ENCODE measurements around the gene CIART.

- TF ChIP-seq POLR2AphosphoS5 (IDR thresholded peaks at IDR 0.05; ENCODE audit: borderline replicate concordance, low read depth, low read length), result no peak
- TF ChIP-seq EZH2 (IDR thresholded peaks at IDR 0.05), result no peak
Measured at GRCh38 chr1:150243003-150243402, 39.4 kb upstream of the CIART start.
